HG02588 (cell line): ENCODE data around the gene SGCD.

ENCODE experiments used
- ATAC-seq: cut with Tn5 transposase; IDR thresholded peaks from one replicate; pipeline ENCODE4 v1.9.1; 2021; ENCODE audit warnings: mild to moderate bottlenecking, moderate library complexity; ENCODE audit not compliant: unreplicated experiment

SGCD gene

GRCh38 chr5:156399323-156399722 lies 72.4 kb downstream of the SGCD start:
- no peak for ATAC-seq

GRCh38 chr5:156400231-156400986 lies 73.4 kb downstream of the SGCD start:
- no peak for ATAC-seq

GRCh38 chr5:156401804-156402203 lies 74.8 kb downstream of the SGCD start:
- no peak for ATAC-seq

- peak; percentile 97 for ATAC-seq
These were observed 75.5 kb downstream of the SGCD start for GRCh38 chr5:156402387-156402921.

- no peak for ATAC-seq
These were observed 79.0 kb downstream of the SGCD start for GRCh38 chr5:156405988-156406387.

GRCh38 chr5:156407251-156407650 lies 80.3 kb downstream of the SGCD start:
- no peak for ATAC-seq

GRCh38 chr5:156409834-156410233 lies 82.9 kb downstream of the SGCD start:
- ATAC-seq, result no peak

GRCh38 chr5:156411185-156411613 lies 84.2 kb downstream of the SGCD start:
- no peak for ATAC-seq

GRCh38 chr5:156411957-156412356 lies 85.0 kb downstream of the SGCD start:
- no peak for ATAC-seq

- ATAC-seq, result no peak
These were observed 87.4 kb downstream of the SGCD start for GRCh38 chr5:156414391-156414790.

GRCh38 chr5:156419661-156420060 lies 92.7 kb downstream of the SGCD start:
- no peak for ATAC-seq

- ATAC-seq, result no peak
These were observed 93.7 kb downstream of the SGCD start for GRCh38 chr5:156420665-156421064.

- no peak for ATAC-seq
These were observed 94.8 kb downstream of the SGCD start for GRCh38 chr5:156421798-156422197.

- no peak for ATAC-seq
These were observed 96.6 kb downstream of the SGCD start for GRCh38 chr5:156423597-156423996.

- no peak for ATAC-seq
These were observed 100.4 kb downstream of the SGCD start for GRCh38 chr5:156427315-156427714.

GRCh38 chr5:156431956-156432829 lies 105.2 kb downstream of the SGCD start:
- no peak for ATAC-seq

- ATAC-seq, result no peak
These were observed 105.8 kb downstream of the SGCD start for GRCh38 chr5:156432830-156433105.

GRCh38 chr5:156434471-156434870 lies 107.5 kb downstream of the SGCD start:
- ATAC-seq, result no peak

- ATAC-seq, result no peak
These were observed 108.1 kb downstream of the SGCD start for GRCh38 chr5:156435101-156435500.

GRCh38 chr5:156438076-156438475 lies 111.1 kb downstream of the SGCD start:
- no peak for ATAC-seq

- ATAC-seq, result no peak
These were observed 117.9 kb downstream of the SGCD start for GRCh38 chr5:156444753-156445291.

GRCh38 chr5:156446526-156446925 lies 119.6 kb downstream of the SGCD start:
- no peak for ATAC-seq
